HuH-7 (cell line): ENCODE results near the gene PDPR.
"Not testable (repeated sequence)": the region's sequence is repeated elsewhere in the genome, so short reads cannot be mapped to it uniquely, and the experiment has no call there.

Experiments used
- DNase-seq: peaks from one replicate; pipeline ENCODE4 v3.0.0; 2011; ENCODE audit warnings: low spot score

Gene PDPR

GRCh38 chr16:70113982-70114826 is at the start of gene PDPR:
TSS of gene PDPR (plus strand) at chr16:70114332. CDS start at chr16:70120493, 6,161 bp downstream.
- DNase-seq, result peak; percentile 73

GRCh38 chr16:70064841-70065370 is 49.2 kb upstream of the PDPR start:
- peak; percentile 15 for DNase-seq

DNA sequence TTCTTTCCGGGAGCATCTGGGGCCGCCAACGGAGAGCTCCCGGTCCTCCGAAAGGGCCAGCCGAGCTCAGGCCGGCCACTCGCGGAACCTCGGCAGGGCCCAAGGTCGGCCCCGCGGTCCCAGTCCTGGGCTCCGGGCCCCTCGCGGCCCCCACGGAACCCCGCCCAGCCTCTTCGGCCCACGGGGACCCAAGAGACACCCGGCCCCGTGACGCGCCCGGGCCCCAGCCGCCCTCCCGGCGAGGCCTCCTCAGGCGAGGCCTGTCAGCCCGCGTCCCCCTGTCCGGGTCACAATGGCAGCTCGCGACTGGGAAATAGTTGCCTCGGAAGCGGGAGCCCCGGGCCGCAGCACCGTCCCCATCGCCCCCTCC is 48.8 kb upstream of the PDPR start:
- DNase-seq, result not testable (repeated sequence)

DNA sequence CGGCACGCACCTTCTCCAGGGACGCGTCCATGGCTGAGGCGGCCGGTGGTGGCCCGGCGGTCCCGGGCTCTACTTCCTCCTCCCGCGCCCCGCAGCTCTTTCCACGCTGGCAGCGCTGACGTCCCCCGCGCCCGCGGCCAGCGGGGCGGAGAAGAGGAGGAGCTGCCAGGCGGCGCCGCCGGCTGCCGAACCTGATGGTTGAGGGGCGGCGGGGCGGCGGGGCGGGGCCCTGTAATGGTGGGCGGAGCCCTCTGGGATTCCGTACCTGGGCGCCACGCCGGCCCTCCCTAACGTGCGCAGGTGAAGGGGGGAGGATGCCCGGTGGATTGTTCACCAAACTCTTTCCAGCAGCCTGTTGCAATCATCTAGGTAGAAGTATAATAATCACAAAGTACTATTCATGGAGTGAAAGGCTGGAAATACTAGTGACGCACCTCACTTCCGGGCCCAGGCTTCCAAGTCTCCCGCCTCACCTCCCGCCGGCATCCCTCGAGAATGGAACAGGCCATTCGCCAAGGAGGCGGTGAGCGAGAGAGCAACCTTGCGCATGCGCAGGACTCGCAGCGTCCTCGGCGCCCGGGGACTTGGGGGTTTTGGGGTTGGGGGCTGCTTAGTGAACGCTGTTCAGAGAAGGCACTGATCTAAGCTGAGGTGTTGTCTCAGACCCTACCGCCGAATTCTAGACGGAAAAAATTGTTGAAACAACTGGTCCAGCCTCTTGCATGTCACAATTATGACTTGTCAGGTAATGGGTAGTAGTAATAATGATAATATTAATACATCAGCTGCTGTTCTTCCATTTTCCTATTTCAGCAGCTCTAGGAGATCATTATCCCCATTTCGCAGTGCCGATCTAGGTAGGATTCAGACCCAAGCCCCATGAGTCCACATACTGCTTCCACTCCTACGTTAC is 48.1 kb upstream of the PDPR start:
- peak; percentile 78 for DNase-seq

DNA sequence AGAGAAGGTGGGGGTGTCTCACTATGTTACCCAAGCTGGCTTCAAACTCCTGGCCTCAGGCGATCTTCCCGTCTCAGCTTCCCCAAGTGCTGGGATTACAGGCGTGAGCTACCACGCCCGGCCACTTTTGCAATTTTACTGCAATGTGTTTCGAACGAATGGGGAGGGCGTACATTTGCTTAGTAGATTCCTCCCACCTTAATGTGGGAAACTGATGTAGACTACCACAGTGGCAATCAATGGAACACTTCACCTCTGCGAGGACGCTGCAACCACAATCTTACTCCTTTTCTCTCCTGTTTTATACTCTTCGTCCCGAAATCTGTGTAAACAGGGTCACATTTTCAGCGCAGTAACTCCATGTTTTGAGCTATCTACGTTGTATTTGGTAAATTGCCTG is 47.4 kb upstream of the PDPR start:
- not testable (repeated sequence) for DNase-seq

GRCh38 chr16:70079081-70079480 is 35.1 kb upstream of the PDPR start:
- DNase-seq, result not testable (repeated sequence)

GRCh38 chr16:70081219-70081618 is 32.9 kb upstream of the PDPR start:
- not testable (repeated sequence) for DNase-seq

DNA sequence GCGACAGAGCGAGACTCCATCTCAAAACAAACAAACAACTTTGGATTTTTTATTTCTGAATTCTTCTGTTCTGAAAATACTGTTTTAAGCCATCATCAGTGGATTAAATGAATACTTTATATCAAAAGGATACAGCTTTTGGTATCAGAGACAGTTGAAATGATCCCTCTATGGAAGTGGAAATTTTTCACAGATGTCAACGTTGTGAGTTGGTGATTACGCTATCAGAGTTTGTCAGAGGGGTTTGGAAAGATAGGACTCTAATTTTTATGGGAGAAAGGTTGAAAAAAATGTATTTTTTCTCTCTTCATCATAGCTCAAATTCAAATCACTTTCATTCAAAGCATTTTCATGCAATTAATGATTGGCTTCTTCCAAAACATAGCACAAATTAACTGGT is 30.2 kb upstream of the PDPR start:
- DNase-seq, result not testable (repeated sequence)

DNA sequence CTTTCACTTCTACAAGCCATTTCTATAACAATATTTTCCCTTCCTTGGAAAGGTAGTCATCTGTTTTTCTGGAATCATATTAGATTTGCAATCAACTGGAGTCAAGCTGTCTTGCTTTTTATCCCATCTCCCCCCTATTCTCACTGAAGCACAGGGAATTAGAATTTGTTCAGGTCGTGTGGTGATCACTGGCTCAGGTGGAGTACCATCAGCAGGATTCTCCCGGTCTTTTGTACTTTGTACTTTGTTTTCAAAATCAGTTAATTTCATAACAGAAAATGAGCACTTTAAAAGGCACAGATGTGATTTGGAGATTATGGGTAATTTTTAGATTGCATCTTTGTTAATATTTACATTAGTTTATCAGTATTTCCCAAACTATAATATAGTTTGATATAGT is 26.0 kb upstream of the PDPR start:
- not testable (repeated sequence) for DNase-seq

DNA sequence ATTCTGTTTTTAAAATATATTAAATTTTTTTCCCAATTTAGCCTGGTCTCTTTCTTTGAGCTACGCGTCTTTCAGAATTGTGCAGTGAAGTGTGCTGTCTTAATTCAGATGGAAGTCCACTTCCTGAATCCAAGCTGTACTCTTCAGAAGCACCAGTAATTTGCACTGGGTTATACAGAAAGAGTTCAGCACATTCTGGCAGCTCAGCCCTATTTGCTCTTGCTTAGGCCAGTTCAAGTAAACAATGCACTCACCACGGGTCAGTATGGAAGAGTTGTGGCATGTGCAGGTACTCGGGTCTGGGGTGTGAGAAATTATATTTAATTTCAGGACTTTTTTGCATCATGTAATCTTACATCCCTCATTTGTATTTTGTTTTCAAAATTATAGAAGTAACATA is 25.3 kb upstream of the PDPR start:
- not testable (repeated sequence) for DNase-seq

- not testable (repeated sequence) for DNase-seq
Observed at GRCh38 chr16:70089289-70089688, 24.8 kb upstream of the PDPR start.

DNA sequence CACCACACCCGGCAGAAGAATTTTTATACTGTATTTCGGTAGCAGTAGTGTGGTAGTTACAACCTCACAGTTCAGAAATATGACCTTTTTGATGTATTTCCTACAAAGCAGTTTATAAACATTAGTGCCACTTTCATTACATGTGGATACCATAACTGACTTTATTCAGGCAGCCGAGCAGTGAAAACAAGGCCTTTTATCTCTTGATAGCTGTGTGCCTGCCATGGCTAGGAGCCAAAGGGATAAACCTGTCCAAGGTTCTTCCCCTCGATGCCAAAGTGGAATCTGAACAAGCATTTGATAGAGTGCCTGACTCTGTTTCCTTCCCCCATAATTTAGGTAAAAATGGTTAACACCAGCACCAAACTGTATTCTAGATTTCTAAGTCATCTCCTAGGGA is 23.0 kb upstream of the PDPR start:
- DNase-seq, result not testable (repeated sequence)

DNA sequence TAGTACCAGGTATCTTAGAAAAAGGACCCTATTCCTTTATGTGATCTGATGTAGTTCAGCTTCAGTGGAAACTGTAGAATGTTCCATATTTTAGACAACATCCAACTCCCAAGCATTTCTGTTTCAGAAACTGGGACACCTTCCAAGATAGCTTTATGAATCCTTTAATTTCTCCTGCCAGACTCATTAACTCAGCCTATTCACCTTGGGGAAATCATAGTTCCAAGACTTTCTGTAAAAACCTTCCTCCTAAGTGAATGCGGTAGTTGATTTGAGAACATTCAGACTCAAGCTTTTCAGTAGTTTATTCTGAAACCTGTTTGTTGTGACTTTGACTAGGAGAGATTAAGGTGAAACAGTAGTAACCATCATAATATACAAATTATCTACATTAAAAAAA is 20.0 kb upstream of the PDPR start:
- not testable (repeated sequence) for DNase-seq

DNA sequence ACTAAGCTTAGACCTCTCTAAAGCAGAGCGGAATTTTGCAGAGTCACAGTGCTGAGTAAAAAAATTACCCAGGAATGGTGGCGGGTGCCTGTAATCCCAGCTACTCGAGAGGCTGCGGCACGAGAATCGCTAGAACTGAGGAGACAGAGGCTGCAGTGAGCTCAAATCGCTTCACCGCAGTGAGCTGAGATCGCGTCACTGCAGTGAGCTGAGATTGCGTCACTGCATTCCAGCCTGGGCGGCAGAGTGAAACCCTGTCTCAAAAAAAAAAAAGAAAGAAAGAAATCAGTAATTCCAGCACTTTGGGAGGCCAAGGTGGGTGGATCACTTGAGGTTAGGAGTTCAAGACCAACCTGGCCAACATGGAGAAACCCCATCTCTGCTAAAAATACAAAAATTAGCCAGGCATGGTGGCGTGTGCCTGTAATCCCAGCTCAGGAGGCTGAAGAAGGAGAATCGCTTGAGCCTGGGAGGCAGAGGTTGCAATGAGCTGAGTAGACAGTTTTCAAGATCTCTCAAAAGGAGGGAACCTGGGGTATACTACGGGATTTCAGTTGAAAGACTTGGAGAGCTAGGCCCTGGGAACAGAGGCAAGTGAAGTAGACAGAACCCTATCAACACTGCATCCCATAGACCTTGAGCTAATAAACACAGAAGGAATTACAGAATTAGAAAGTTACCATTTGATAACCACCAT is 4.4 kb upstream of the PDPR start:
- not testable (repeated sequence) for DNase-seq

DNA sequence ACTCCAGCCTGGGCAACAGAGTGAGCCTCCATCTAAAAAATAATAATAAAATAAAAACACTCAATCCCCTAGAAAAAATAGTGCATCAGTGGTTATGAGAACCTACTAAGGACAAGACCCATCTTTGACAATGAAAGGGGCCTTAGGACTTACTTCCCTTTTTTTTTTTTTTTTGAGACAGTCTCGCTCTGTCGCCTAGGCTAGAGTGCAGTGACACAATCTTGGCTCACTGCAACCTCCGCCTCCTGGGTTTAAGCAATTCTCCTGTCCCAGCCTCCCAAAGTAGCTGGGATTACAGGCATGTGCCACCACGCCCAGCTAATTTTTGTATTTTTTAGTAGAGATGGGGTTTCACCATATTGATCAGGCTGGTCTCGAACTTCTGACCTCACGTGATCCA is 2.0 kb upstream of the PDPR start:
- DNase-seq, result not testable (repeated sequence)

DNA sequence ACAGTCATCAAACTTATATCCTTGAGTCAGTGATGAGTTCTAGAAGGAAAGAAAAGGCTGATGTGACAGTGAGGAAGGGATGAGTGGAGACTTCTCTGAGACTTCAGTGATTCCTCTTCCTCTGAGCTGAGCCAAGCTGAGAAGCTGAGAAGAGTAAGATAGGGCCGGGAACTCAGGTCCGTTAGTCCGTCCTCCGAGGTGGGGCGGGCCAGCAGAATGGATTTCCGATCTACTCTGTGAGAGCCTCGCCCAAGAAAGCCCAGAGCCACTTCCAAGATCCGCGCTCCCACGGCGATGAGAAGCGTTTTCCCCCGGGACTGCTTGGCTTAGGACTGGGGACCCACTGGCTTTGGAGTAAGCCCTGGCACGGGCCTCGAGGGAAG is 542 bp upstream of the PDPR start:
- DNase-seq, result not testable (repeated sequence)

GRCh38 chr16:70118354-70118753 is 4.2 kb downstream of the PDPR start:
- DNase-seq, result not testable (repeated sequence)

DNA sequence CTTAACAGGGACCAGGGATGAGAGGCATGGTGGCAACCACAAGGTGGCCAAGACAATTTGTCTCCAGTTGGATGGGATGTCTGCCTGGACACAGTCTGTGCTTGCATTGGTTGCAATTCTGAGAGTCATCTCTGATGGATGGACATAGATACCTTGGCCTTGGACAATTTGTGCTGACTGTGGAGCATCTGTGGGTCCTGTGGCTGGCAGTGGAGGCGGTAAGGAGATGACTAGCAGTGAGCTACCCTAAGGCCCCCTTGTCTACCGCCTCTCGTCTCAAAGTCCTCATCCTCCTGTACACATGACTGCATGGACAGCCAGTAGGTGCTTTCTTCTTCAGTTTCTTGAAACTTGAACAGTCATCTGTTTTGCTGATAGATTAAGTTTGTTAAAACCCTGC is 4.6 kb downstream of the PDPR start:
- DNase-seq, result not testable (repeated sequence)

DNA sequence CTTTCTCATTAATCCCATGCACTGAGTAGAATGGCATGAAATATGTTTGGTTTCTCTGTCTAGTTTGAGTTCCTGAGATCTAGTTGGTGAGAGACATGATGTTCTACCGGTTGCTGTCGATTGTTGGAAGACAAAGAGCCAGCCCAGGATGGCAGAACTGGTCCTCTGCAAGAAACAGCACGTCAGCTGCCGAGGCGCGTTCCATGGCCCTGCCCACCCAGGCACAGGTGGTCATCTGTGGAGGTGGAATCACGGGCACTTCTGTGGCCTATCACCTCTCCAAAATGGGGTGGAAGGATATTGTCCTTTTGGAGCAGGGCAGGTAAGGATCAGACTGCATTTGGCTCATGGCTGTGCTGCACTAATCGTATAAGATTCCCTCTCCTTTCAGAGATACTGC is 6.3 kb downstream of the PDPR start:
- DNase-seq, result not testable (repeated sequence)

DNA sequence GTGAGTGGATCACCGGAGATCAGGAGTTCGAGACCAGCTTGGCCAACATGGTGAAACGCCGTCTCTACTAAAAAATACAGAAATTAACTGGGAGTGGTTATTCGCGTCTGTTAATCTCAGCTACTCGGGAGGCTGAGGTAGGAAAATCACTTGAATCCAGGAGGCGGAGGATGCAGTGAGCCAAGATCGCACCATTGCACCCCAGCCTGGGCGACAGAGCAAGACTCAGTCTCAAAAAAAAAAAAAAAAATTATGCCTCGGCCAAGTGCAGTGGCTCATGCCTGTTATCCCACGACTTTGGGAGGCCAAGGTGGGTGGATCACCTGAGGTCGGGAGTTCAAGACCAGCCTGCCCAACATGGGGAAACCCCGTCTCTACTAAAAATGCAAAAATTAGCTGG is 9.7 kb downstream of the PDPR start:
- DNase-seq, result not testable (repeated sequence)

DNA sequence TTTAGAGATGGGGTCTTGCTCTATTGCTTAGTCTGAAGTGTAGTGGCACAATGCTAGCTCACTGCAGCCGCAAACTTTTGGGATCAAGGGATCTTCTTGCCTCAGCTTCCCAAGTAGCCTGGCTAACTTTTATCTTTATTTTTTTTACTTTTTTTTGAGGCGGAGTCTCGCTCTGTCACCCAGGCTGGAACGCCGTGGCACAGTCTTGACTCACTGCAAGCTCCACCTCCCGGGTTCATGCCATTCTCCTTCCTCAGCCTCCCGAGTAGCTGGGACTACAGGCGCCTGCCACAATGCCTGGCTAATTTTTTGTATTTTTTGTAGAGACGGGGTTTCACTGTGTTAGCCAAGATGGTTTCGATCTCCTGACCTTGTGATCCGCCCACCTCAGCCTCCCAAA is 12.1 kb downstream of the PDPR start:
- not testable (repeated sequence) for DNase-seq

DNA sequence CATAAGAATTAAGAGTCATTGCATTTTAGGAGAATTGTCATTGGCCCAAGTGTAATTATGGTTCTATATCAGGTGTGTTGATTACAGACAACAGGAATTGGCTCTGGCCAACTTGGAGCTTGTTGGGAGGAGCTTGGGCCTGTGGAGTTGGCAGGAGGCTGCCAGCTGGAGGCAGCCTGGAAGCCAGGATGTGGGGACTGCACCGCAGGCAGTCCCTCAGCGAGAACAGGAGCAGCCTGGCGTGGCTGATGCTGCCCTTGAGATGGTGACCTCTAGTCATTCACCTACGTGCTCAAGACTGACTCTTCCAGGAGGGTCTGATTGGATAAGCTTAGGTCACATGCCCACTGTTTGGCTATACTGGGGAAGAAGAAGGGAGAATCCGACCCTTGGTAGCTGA is 13.6 kb downstream of the PDPR start:
- DNase-seq, result not testable (repeated sequence)
